ENCODE results near the gene PRKN.

- TF ChIP-seq ZNF785 (tag by site-specific recombination; IDR thresholded peaks at IDR 0.05) (no peak), ZNF10 (tag by site-specific recombination; IDR thresholded peaks at IDR 0.05) (no peak), ZNF274 (IDR thresholded peaks at IDR 0.05; ENCODE audit: low read length) (no peak), ZNF274 (tag by site-specific recombination; IDR thresholded peaks at IDR 0.05; ENCODE audit: borderline replicate concordance) (no peak), BCL11A (tag by site-specific recombination; IDR thresholded peaks at IDR 0.05; ENCODE audit: low read depth) (no peak), ZSCAN18 (tag by site-specific recombination; IDR thresholded peaks at IDR 0.05) (no peak), ZNF121 (tag by site-specific recombination; IDR thresholded peaks at IDR 0.05) (no peak), SP2 (tag by site-specific recombination; IDR thresholded peaks at IDR 0.05) (no peak), ZNF596 (tag by site-specific recombination; IDR thresholded peaks at IDR 0.05) (no peak), ZNF473 (tag by site-specific recombination; IDR thresholded peaks at IDR 0.05) (no peak)
- TF ChIP-seq, protein P1, sequence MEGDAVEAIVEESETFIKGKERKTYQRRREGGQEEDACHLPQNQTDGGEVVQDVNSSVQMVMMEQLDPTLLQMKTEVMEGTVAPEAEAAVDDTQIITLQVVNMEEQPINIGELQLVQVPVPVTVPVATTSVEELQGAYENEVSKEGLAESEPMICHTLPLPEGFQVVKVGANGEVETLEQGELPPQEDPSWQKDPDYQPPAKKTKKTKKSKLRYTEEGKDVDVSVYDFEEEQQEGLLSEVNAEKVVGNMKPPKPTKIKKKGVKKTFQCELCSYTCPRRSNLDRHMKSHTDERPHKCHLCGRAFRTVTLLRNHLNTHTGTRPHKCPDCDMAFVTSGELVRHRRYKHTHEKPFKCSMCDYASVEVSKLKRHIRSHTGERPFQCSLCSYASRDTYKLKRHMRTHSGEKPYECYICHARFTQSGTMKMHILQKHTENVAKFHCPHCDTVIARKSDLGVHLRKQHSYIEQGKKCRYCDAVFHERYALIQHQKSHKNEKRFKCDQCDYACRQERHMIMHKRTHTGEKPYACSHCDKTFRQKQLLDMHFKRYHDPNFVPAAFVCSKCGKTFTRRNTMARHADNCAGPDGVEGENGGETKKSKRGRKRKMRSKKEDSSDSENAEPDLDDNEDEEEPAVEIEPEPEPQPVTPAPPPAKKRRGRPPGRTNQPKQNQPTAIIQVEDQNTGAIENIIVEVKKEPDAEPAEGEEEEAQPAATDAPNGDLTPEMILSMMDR (tag by site-specific recombination; IDR thresholded peaks at IDR 0.05), result no peak
- TF ChIP-seq, protein P2, sequence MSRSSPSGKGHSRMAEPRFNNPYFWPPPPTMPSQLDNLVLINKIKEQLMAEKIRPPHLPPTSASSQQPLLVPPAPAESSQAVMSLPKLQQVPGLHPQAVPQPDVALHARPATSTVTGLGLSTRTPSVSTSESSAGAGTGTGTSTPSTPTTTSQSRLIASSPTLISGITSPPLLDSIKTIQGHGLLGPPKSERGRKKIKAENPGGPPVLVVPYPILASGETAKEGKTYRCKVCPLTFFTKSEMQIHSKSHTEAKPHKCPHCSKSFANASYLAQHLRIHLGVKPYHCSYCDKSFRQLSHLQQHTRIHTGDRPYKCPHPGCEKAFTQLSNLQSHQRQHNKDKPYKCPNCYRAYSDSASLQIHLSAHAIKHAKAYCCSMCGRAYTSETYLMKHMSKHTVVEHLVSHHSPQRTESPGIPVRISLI (tag by site-specific recombination; IDR thresholded peaks at IDR 0.05), result no peak
These were observed 5.3 kb downstream of the PRKN start for GRCh38 chr6:162722226-162722625.
